ENCODE measurements around the gene FGD2.

GRCh38 chr6:36969988-36970891, 35.2 kb upstream of the FGD2 start:
- TF ChIP-seq, protein P1, sequence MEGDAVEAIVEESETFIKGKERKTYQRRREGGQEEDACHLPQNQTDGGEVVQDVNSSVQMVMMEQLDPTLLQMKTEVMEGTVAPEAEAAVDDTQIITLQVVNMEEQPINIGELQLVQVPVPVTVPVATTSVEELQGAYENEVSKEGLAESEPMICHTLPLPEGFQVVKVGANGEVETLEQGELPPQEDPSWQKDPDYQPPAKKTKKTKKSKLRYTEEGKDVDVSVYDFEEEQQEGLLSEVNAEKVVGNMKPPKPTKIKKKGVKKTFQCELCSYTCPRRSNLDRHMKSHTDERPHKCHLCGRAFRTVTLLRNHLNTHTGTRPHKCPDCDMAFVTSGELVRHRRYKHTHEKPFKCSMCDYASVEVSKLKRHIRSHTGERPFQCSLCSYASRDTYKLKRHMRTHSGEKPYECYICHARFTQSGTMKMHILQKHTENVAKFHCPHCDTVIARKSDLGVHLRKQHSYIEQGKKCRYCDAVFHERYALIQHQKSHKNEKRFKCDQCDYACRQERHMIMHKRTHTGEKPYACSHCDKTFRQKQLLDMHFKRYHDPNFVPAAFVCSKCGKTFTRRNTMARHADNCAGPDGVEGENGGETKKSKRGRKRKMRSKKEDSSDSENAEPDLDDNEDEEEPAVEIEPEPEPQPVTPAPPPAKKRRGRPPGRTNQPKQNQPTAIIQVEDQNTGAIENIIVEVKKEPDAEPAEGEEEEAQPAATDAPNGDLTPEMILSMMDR (conservative IDR thresholded peaks at IDR 0.05; ENCODE audit: low read depth, low read length) = no peak
- TF ChIP-seq RAD21 (IDR thresholded peaks at IDR 0.05; ENCODE audit: low read length) (no peak), CEBPB (IDR thresholded peaks at IDR 0.05; ENCODE audit: low read depth, low read length) (no peak), POLR2A (IDR thresholded peaks at IDR 0.05; ENCODE audit: low read depth, low read length) (no peak), MXI1 (IDR thresholded peaks at IDR 0.05; ENCODE audit: borderline replicate concordance, low read depth, low read length) (no peak), RFX5 (IDR thresholded peaks at IDR 0.05; ENCODE audit: low read depth, low read length) (no peak), SMC3 (IDR thresholded peaks at IDR 0.05; ENCODE audit: low read depth, low read length) (no peak), FOS (IDR thresholded peaks at IDR 0.05; ENCODE audit: low read depth, low read length) (no peak), RCOR1 (IDR thresholded peaks at IDR 0.05; ENCODE audit: insufficient replicate concordance, low read length) (no peak), CHD1 (IDR thresholded peaks at IDR 0.05; ENCODE audit: low read depth, low read length) (no peak)
- TF ChIP-seq, protein P2, sequence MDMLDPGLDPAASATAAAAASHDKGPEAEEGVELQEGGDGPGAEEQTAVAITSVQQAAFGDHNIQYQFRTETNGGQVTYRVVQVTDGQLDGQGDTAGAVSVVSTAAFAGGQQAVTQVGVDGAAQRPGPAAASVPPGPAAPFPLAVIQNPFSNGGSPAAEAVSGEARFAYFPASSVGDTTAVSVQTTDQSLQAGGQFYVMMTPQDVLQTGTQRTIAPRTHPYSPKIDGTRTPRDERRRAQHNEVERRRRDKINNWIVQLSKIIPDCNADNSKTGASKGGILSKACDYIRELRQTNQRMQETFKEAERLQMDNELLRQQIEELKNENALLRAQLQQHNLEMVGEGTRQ (IDR thresholded peaks at IDR 0.05; ENCODE audit: low read depth, low read length) = no peak
- TF ChIP-seq, protein P3, sequence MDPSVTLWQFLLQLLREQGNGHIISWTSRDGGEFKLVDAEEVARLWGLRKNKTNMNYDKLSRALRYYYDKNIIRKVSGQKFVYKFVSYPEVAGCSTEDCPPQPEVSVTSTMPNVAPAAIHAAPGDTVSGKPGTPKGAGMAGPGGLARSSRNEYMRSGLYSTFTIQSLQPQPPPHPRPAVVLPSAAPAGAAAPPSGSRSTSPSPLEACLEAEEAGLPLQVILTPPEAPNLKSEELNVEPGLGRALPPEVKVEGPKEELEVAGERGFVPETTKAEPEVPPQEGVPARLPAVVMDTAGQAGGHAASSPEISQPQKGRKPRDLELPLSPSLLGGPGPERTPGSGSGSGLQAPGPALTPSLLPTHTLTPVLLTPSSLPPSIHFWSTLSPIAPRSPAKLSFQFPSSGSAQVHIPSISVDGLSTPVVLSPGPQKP (IDR thresholded peaks at IDR 0.05; ENCODE audit: borderline replicate concordance, low read depth, low read length) = no peak
